IPS-15b (cell line): Measurements from ENCODE around the gene ZSWIM3.
"Not testable (repeated sequence)": the region's sequence is repeated elsewhere in the genome, so short reads cannot be mapped to it uniquely, and the experiment has no call there.

ENCODE experiments used
- H3K27me3 ChIP-seq: one replicate; pipeline ENCODE4 v1.6.1; 2013; ENCODE audit warnings: low read length; ENCODE audit not compliant: control insufficient read depth, insufficient read depth
- H3K36me3 ChIP-seq: one replicate; pipeline ENCODE4 v1.6.1; 2013; ENCODE audit warnings: low read length; ENCODE audit not compliant: control insufficient read depth, insufficient read depth
- H3K4me1 ChIP-seq: one replicate; pipeline ENCODE4 v1.6.1; 2013; ENCODE audit warnings: mild to moderate bottlenecking, low read length; ENCODE audit not compliant: control insufficient read depth, insufficient read depth
- H3K4me3 ChIP-seq: one replicate; pipeline ENCODE4 v1.5.1; 2013; ENCODE audit warnings: low read depth, low read length
- H3K9ac ChIP-seq: one replicate; pipeline ENCODE4 v1.6.1; 2013; ENCODE audit warnings: low read depth, mild to moderate bottlenecking, low read length
- H3K9me3 ChIP-seq: one replicate; pipeline ENCODE4 v1.6.1; 2013; ENCODE audit warnings: mild to moderate bottlenecking, low read length; ENCODE audit not compliant: control insufficient read depth, insufficient read depth

The ZSWIM3 gene

GRCh38 chr20:45867819-45868176, 10.4 kb downstream of the ZSWIM3 start:
- H3K4me3 ChIP-seq, result no peak overlapping the region
- no peaks in the 10 kb centered on the region for H3K4me1 ChIP-seq
- no peaks in the 10 kb centered on the region for H3K27me3 ChIP-seq
- no peaks in the 10 kb centered on the region for H3K36me3 ChIP-seq
- H3K9me3 ChIP-seq, result no peaks in the 10 kb centered on the region
- H3K9ac ChIP-seq, result no peak overlapping the region

- Histone ChIP-seq H3K4me1 (no peaks in the 10 kb centered on the region), H3K9me3 (no peaks in the 10 kb centered on the region), H3K36me3 (no peaks in the 10 kb centered on the region), H3K27me3 (no peaks in the 10 kb centered on the region), H3K9ac (no peak overlapping the region), H3K4me3 (no peak overlapping the region)
Observed at GRCh38 chr20:45872626-45873025, 15.2 kb downstream of the ZSWIM3 start.

GRCh38 chr20:45873409-45874103, 16.1 kb downstream of the ZSWIM3 start:
- Histone ChIP-seq H3K4me1 (no peaks in the 10 kb centered on the region), H3K27me3 (no peaks in the 10 kb centered on the region), H3K4me3 (no peak overlapping the region), H3K9ac (no peak overlapping the region), H3K9me3 (no peaks in the 10 kb centered on the region), H3K36me3 (no peaks in the 10 kb centered on the region)

GRCh38 chr20:45874104-45874481, 16.7 kb downstream of the ZSWIM3 start:
- H3K27me3 ChIP-seq, H3K9ac ChIP-seq, H3K4me1 ChIP-seq, H3K4me3 ChIP-seq, H3K36me3 ChIP-seq, H3K9me3 ChIP-seq: not testable (repeated sequence)

GRCh38 chr20:45874576-45874975, 17.2 kb downstream of the ZSWIM3 start:
- H3K4me3 ChIP-seq, result no peak overlapping the region
- H3K9me3 ChIP-seq, result no peaks in the 10 kb centered on the region
- H3K36me3 ChIP-seq, result no peaks in the 10 kb centered on the region
- H3K4me1 ChIP-seq, result no peaks in the 10 kb centered on the region
- H3K27me3 ChIP-seq, result no peaks in the 10 kb centered on the region
- H3K9ac ChIP-seq, result no peak overlapping the region

GRCh38 chr20:45878076-45878761, 20.8 kb downstream of the ZSWIM3 start:
- Histone ChIP-seq H3K27me3 (no peaks in the 10 kb centered on the region), H3K9ac (no peak overlapping the region), H3K4me3 (no peak overlapping the region), H3K9me3 (no peaks in the 10 kb centered on the region), H3K36me3 (peaks cover 8% of the 10 kb centered on the region), H3K4me1 (no peaks in the 10 kb centered on the region)

GRCh38 chr20:45880988-45881788, 23.8 kb downstream of the ZSWIM3 start, which contains the start of gene ZSWIM1:
Gene ZSWIM1, plus strand, starts transcription at chr20:45881227. Its CDS starts 1,366 bp downstream, at chr20:45882593.
- peak within 1 kb of the TSS; percentile 70 for H3K4me3 ChIP-seq
- no peaks in the 10 kb centered on the region for H3K9me3 ChIP-seq

GRCh38 chr20:45882469-45883099, 25.2 kb downstream of the ZSWIM3 start:
- Histone ChIP-seq H3K4me3 (no peak overlapping the region), H3K9ac (no peak overlapping the region), H3K36me3 (peaks cover 26% of the 10 kb centered on the region), H3K4me1 (no peaks in the 10 kb centered on the region), H3K27me3 (no peaks in the 10 kb centered on the region), H3K9me3 (no peaks in the 10 kb centered on the region)

More at GRCh38 chr20:45880988-45881788, 23.8 kb downstream of the ZSWIM3 start, which contains the start of gene ZSWIM1:
- Histone ChIP-seq H3K36me3 (peaks cover 19% of the 10 kb centered on the region), H3K4me1 (no peaks in the 10 kb centered on the region), H3K9ac (peak within 1 kb of the TSS; percentile 42), H3K27me3 (no peaks in the 10 kb centered on the region)

- H3K4me3 ChIP-seq, result no peak overlapping the region
- H3K4me1 ChIP-seq, result no peaks in the 10 kb centered on the region
- peaks cover 26% of the 10 kb centered on the region for H3K36me3 ChIP-seq
- H3K9me3 ChIP-seq, result no peaks in the 10 kb centered on the region
- no peak overlapping the region for H3K9ac ChIP-seq
- H3K27me3 ChIP-seq, result no peaks in the 10 kb centered on the region
Observed at GRCh38 chr20:45883100-45883469, 25.7 kb downstream of the ZSWIM3 start.

GRCh38 chr20:45886590-45887345, 29.4 kb downstream of the ZSWIM3 start:
- H3K9ac ChIP-seq, result no peak overlapping the region
- no peaks in the 10 kb centered on the region for H3K9me3 ChIP-seq
- H3K4me3 ChIP-seq, result no peak overlapping the region
- peaks cover 26% of the 10 kb centered on the region for H3K36me3 ChIP-seq
- no peaks in the 10 kb centered on the region for H3K4me1 ChIP-seq
- H3K27me3 ChIP-seq, result no peaks in the 10 kb centered on the region

GRCh38 chr20:45887346-45887715, 29.9 kb downstream of the ZSWIM3 start, which contains the start of gene SPATA25:
Gene SPATA25, minus strand, starts transcription at chr20:45887622. Its CDS starts 32 bp downstream, at chr20:45887590.
- no peak within 1 kb of the TSS for H3K9ac ChIP-seq
- H3K27me3 ChIP-seq, result no peaks in the 10 kb centered on the region
- H3K36me3 ChIP-seq, result peaks cover 26% of the 10 kb centered on the region
- H3K9me3 ChIP-seq, result no peaks in the 10 kb centered on the region
- no peak within 1 kb of the TSS for H3K4me3 ChIP-seq
- H3K4me1 ChIP-seq, result no peaks in the 10 kb centered on the region
